HG03175 (cell line): ENCODE results near the gene ANGPT4.

ENCODE experiments used
- ATAC-seq: cut with Tn5 transposase; IDR thresholded peaks from one replicate; pipeline ENCODE4 v1.9.1; 2021; ENCODE audit warnings: mild to moderate bottlenecking, moderate library complexity; ENCODE audit not compliant: unreplicated experiment

ANGPT4 gene

GRCh38 chr20:916125-916799 is at the start of gene ANGPT4:
Gene ANGPT4 (minus strand): TSS chr20:916334. CDS start chr20:916214, 120 bp downstream.
- no peak for ATAC-seq

GRCh38 chr20:963795-964194 is 47.7 kb upstream of the ANGPT4 start:
- no peak for ATAC-seq

- no peak for ATAC-seq
Observed at GRCh38 chr20:962683-963082, 46.5 kb upstream of the ANGPT4 start.

DNA sequence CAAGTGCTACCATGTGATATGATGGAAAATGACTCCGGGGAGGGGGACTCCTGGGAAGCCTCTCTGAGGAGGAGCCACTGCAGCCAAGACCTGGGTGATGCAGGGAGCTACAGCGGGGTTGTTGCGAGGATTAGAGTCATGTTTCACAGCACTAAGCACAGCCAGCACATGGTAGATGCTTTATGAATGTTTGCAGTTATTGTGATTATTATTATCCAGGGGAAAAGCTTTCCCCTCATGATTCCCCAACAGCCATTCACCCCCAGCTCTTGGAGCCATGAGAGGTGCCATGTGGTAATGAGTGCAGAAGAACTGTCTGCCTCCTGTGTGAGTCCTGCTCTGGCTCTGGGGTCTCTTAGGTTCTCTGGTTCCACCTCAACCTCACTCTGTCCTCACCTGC is 46.1 kb upstream of the ANGPT4 start:
- no peak for ATAC-seq

GRCh38 chr20:961768-962167 is 45.6 kb upstream of the ANGPT4 start:
- no peak for ATAC-seq

DNA sequence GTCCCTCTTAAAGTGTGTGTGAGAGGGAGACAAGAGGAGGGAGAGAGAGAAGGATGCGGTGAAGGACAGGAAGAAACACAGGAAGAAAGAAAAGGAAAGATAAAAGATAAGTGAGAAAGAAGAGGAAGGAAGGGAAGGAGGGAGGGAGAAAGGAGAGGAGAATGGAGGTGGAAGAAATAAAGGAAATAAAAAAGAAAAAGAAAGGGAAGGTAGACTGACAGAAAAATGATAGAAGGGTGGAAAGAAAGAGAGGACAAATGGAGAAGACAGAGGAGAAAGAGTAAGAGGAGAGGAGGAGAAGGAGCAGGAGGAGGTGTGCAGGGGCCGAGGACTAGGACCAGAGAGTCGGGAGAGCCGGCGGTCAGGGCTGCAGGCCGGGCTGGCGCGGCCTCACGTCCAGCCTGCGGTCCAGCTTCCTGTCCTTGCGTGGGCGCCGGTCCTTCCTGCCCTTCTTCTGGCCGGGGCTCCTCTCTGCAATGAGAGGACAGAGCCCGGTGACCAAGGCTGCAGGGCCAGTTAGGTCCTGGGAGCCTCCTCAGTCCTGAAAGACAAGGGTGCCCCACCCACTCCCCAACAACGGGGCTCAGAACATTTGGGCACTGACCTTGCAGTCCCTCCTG is 44.0 kb upstream of the ANGPT4 start:
- ATAC-seq: no peak

- ATAC-seq: no peak
Observed at GRCh38 chr20:958936-959815, 43.0 kb upstream of the ANGPT4 start.

DNA sequence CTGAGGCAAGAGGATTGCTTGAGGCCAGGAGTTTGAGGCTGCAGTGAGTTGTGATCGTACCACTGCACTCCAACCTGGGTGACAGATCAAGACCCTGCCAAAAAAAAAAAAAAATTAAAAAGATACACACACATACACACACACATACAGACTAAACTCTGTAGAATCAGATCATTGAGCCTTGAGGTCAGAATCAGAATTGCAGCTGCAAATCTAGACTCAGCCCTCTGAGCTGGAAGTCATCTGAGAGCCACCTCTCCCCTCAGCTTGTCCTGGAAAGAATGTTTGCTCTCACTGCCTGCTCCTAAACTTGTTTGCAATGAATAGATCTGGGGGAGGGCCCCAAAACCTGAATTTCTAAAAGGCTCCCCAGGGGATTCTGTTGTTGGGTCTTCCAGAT is 41.4 kb upstream of the ANGPT4 start:
- no peak for ATAC-seq

- peak; percentile 62 for ATAC-seq
Observed at GRCh38 chr20:956330-956951, 40.3 kb upstream of the ANGPT4 start.

DNA sequence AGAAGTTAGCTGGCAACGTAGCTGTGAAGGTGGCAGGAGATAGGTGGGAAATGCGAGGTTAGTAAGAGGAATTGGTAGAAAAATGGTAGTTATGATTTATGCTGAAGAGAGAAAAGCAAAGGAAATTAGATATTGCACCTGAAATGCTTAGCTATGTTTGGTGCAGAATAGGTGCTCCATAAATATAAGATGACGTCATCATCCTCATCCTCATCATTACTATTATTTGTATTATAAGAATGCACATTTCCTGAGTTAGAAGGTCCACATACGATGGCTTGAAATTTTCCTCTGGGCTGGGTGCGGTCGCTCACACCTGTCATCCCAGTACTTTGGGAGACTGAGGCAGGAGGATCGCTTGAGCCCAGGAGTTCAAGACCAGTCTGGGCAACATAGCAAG is 39.5 kb upstream of the ANGPT4 start:
- no peak for ATAC-seq

DNA sequence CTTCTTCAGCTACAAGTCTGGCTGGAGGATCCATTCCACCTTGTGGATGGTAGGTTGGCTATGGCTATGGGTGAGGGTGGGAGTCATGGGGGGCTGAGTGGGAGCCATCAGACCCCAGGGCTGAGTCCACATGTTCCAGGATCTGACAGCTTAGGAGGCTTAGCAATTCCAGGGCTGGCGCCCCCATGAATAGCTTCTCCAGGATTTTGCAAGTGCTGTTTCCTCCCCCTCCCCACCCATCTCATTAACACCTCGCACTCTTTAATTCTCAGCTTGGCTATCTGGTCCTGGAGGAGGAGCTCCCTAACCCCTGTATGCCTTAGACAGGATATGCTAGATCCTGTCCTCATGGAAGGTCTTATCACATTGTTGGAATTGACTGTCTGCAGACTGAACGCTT is 39.0 kb upstream of the ANGPT4 start:
- no peak for ATAC-seq

- ATAC-seq: no peak
Observed at GRCh38 chr20:953742-954141, 37.6 kb upstream of the ANGPT4 start.

DNA sequence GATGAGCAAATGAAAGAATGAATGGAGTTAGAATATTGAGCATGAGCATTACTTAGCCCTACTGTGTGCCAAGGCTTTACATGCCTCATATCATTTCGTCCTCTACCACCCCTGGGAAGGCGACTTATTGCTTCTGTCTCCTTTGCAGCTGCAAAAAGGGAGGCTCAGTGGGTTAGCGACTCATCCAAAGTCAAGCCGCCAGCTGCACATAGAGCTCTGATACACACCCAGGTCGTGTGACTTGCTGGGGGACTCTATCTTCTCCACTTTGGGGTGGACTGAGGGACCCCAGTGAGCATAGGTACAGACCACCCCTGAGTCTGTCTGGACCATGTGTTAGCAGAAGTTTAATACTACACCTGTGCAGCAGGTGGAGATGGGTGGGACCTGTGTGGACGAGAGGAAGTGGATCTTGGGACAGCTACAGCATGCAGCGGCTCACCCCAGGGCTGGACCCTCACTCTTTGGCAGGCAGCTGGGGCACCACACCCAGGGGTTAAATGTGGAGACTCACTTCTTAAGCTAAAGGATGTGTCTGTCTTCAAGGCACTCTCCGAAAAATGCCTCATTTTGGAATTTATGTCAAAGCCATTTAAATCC is 36.2 kb upstream of the ANGPT4 start:
- ATAC-seq: no peak

- no peak for ATAC-seq
Observed at GRCh38 chr20:951384-952169, 35.4 kb upstream of the ANGPT4 start.

GRCh38 chr20:949717-950116 is 33.6 kb upstream of the ANGPT4 start:
- ATAC-seq: no peak

DNA sequence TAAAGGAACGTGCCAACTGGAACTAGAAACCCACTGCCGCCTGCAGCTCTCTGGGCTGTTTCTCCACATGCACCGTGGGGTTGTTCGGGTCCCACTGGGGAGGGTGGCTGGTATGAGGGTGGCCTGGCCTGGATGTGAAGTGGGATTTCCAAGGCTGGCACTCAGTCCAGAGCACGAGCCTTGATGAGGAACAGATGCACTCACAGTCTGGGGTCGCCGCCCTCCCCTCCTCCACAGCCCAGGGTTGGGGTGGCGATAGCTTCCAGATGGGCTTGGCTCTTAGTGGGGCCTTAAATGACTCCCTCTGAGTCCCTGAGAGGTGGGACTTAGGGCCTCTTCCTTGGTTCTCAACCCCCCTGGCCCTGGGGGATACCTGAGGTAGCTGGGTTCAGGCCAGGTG is 30.7 kb upstream of the ANGPT4 start:
- ATAC-seq: no peak

GRCh38 chr20:945841-946240 is 29.7 kb upstream of the ANGPT4 start:
- ATAC-seq: no peak

DNA sequence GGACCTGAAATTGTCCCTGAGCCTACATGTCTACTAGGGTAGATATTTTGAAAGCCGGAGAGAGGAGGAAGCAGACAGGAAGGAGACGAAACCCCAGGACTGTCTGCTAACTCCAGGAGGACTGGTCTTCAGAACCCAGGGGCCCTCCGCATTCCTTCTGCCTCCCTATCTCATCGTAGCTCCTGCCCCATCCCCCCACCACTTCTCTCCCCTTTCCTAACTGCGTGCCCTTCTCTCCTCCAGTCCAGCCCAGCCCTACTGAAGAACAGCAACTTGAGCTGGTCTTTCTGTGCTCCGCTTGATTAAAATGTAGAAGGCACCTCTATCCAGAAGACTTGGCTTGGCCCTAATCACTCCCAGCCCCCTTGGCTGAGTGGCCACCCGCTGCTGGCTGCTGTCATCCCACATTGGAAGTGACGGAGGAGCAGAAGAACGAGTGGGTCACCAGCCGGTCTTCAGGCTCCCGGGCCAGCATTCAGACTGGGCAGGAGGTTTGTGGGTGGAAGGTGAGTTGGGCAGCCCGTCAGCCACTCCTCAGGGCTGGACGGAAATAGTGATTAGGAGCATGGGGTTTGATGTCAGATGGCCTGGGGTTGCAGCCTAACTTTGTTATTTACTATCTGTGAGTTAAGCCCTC is 28.8 kb upstream of the ANGPT4 start:
- ATAC-seq: no peak

GRCh38 chr20:944148-944547 is 28.0 kb upstream of the ANGPT4 start:
- ATAC-seq: no peak

DNA sequence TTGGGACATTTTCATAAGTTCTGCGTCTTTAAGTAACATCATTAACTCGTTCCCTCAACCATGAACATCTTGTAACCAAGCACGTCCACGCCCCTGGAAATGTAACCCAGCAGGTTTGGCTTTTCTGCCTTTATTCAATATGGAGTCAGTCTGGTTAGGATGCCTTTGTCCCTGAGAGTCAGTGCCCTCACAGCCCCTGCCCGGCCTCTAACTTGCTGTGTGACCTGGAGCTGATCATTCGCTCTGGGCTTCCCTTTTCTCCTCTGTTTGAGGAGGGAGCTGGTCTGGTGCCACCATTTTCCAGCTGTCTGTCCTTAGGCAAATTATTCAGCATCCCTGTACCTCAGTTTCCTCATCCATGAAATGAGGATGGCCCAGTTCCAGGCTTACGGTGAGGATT is 26.5 kb upstream of the ANGPT4 start:
- ATAC-seq: no peak
